HG03521 (cell line): Measurements from ENCODE around the gene OR2T27.
"Not testable (repeated sequence)": the region's sequence is repeated elsewhere in the genome, so short reads cannot be mapped to it uniquely, and the experiment has no call there.

Source experiments
- ATAC-seq: cut with Tn5 transposase; IDR thresholded peaks from one replicate; pipeline ENCODE4 v1.9.1; 2021; ENCODE audit warnings: mild to moderate bottlenecking, moderate library complexity; ENCODE audit not compliant: unreplicated experiment

Gene OR2T27

DNA sequence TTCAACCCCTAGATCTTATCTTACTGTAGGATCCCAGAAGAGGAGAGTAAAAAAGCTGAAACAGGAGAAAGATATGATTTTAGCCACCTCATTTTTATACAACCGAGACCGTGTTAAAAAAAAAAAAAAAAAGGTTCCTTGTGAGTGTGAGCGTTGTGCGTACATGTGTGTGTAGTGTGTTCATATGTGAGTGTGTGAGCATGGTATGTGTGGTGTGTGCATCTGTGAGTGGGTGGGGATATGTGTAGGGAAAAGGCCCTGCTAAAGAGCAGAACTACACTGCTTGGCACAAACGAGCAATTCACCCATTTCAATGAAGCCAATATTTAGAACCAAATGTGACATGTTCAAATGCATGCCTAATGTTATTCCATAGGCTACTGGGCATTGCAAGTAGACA lies 13.7 kb downstream of the OR2T27 start:
- not testable (repeated sequence) for ATAC-seq

DNA sequence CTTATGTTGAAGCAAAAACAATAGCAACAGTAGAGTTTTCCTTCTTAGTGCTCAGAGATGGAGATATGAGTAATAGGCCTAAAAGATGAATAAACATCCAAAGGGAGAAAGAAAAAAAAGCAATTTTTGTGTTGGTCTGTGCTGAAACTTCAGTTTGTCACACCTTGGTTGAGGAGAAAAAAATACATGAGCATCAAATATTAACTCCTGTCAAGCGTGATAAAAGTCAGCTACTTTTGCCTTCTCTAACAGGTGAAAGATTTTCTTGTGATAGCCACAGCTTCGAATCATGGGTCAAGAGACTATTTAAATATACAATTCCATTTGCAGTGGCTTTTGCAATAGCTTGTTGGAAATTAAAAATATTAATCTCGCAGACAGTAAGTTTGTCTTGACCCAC lies 14.4 kb downstream of the OR2T27 start:
- peak; percentile 38 for ATAC-seq

DNA sequence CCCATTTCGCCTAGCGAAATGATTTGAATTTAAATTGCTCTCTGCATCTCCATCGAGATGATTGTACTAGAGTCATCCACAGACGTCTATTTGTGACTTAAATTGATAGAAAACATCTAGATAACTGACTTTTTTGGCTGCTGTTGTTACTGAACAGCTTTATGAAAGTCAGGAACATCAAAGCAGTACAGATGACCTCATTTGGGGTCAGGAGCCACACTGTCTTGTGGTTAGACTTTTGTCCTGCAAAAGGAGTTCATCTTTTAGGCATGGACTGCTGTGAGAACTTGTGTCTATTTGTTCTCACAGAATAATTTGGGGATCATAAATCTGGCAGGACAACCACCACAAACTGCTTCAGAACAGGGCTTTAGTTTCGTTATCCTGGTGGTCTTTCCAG lies 15.7 kb downstream of the OR2T27 start:
- not testable (repeated sequence) for ATAC-seq

DNA sequence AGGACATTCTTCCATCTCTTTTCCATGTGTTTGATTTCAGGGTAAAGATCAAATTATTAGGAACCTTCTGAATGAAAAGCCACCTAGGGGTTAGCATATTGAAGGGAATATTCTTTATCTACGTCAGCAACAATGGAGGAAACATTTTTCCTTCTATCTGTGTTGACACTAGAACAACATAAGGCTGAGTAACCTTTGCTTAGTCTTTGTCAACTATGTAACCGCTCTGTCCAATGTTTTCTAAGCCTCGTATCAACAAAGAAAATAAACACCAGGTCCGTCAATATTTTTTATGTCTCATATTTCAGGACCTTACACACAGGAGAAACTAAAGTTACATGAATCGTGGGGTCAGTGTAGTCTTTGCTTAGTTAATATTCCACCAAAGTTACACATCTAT lies 18.7 kb downstream of the OR2T27 start:
- not testable (repeated sequence) for ATAC-seq

DNA sequence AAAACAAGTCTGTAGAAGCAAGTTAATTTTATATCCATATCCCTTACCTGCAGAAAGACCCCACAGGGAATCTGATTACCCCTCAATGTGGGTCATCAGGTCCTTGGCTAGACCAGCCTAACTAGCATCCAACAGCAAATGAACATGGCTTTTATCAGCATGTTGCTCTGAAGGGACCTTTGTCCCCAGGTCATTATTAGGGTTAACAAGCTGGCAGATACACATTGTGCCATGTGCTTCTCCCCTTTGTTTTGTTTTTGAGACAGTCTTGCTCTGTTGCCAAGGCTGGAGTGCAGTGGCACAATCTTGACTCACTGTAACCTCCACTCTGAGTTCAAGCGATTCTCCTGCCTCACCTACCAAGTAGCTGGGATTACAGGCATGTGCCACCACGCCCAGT lies 20.3 kb downstream of the OR2T27 start, which contains the start of gene OR2T11:
Gene OR2T11, minus strand, starts transcription at position 101 of the 400 bp plus-strand sequence. CDS start 7,963 bp downstream, outside the sequence.
- ATAC-seq, result not testable (repeated sequence)

DNA sequence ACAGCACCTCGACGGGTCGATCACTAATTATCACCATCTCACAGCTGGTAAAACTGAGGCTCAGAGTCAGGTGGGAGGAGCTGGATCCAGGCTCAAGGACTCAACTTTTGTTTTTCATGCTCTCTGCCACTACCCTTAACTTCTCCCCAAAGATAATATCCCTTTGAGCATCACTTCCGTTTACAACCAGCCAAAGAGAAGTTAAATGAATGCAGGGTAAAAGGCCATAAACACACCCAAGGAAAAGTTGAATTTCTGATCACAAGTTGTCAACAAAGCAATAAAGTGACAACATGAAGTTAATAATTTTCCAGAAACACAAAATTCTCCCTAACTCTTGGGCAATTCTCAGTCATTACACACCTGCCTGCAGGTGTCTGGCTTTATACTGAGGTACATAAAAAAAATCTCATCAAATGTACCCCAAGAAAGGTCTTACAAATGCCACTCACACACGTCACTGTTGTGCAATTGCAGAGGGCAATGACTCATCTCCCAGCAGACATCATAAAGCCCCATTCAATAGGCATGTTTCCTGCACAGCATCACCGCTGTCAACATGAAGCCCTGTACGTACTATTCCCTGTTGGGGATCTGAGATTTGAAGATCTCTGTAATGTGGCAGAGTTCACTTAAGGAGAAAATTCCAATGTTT lies 23.8 kb downstream of the OR2T27 start:
- ATAC-seq, result no peak

DNA sequence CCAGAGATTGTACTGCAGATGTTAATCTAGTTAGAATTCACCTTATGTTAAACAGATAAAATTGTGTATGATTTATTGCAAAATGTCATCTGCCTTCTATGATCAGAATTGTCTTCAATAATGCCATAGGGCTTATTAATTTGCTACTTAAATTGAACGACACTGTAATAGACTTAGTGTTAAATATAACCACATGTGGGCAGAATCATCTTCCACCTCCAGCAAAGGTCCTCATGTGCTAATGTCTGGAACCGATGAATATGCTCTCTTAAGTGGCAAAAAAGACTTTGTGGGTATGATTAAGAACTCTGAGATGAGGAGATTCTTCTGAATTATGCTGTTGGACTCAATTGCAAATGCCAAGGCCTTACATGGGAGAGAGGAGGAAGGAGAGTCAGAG lies 24.8 kb downstream of the OR2T27 start:
- ATAC-seq, result no peak

DNA sequence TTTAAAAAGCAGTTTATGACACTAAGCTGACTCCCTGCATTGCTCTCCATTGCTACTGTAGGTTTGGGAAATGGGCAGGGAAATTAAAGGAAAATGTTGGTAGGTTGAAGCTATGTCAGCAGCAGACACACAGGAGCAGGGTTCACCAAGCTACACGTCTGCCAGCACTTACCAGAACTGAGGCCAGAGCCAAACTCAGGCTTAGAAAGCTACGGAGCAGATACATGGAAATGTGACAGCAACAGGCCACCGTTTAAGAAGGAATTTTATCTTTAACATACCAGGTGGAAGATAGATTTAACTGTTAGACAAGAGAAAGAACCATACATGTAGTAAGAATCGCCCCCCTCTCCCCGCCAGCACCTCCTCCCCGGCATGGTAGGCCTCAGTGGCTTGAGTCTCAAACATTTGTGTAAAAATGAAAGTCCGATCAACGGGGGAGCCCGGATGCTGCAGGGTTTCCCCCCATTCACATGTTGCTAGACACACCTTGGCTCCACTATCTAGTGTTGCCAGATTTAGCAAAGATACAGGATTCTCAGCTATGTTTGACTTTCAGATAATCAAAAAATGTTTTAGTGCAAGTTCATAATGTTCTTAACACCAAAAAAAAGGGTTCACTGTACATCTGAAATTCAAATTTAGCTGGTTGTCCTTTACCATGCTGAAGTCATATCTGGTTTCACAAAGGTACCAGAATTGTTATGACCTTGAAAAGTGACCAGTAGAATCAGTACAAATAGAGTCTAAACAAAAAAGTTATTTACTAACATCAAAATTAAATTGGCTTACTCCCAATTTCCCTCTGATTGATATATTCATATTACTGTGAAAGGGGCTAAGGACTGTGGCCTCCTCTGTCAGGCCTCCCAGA lies 27.1 kb downstream of the OR2T27 start:
- ATAC-seq, result peak; percentile 80

DNA sequence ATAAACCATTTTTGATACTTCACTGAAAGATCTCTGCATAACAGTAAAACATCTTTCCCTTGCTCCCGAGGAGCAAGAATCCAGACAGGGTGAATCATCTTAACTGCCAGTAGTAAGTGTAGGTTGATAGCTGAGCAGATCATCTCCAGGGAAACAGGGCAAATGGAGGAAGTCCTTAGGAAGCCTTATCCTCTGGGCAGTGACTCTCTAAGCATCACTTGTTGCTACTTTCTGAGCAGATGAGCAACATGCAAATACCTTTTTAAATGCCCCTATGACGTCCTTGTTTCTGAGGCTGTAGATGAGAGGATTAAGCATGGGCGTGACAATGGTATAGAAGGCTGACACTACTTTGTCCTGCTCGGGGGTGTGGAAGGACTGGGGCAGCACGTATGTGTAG lies 29.4 kb downstream of the OR2T27 start:
- no peak for ATAC-seq

DNA sequence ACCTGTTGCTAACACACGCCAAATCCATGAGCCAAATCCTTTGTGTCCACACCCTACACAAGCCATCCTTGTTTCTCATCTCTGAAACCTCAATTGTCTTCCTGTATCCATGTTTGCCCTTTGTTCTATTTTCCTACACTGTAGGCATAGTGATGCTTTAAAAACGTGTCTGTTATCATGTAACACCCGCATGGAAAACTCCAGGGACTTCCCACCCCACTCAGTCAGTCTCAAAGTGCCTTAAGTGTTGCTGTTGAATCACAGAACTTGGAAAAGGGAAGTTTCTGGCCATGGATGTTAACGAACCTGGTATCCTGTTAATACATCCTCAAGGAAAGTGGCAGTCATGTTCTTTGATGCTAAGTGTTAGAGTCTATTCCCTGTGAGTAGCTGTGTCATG lies 30.2 kb downstream of the OR2T27 start:
- no peak for ATAC-seq

DNA sequence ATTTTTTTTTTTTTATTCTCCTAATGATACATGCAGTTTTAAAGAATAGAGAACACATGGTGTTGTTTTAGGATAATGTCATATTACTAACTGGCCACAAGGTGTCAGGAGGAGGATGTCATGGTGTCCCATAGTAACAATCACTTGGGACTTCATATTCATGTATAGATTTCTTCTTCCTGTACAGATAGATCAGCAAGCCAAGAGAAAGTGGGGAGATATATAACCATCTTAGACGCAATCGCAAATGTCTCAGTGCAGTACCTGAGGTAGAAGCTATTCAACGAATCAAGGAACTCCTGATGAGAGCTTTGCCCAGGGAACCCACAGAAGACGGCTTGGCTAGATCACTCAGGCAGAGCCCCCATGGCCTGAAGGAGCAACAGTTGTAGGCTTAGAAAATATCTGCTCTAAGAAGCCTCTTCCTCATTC lies 32.7 kb downstream of the OR2T27 start:
- peak; percentile 92 for ATAC-seq

DNA sequence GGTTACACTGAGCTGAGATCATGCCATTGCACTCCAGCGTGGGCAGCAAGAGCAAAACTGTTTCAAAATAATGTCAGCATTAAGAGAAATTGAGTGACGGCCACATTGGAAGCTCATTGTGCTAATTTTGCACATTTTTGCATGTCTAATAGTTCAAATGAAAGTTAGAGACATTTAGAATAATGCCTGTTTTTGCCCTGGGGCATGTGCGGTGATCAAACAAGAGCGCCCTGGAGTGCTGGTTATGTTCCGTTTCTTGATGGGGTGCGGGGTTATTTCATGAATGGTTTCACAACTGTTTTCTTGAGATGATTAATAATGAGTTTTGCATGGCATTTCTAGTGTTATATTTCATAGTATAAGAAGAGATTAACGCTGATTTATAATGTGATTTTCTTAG lies 33.6 kb downstream of the OR2T27 start:
- ATAC-seq, result no peak

DNA sequence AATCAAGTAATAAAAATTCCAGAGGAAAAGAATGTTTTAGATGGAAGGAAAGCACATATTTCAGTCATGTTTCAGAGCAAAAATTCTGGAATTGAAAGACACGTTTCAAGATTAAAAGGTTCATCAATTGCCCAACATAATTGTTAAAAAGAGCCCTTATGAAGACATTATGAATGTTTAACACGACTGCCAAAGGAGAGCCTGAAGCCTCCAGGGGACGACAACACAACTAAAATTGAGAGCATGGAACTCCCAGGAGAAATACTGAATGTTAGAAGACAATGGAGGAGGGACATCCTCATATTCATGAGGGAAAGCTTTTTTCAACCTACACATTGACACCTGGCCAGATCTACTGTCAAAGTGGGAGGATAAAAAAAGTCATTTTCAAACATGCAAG lies 36.5 kb downstream of the OR2T27 start:
- ATAC-seq, result no peak

DNA sequence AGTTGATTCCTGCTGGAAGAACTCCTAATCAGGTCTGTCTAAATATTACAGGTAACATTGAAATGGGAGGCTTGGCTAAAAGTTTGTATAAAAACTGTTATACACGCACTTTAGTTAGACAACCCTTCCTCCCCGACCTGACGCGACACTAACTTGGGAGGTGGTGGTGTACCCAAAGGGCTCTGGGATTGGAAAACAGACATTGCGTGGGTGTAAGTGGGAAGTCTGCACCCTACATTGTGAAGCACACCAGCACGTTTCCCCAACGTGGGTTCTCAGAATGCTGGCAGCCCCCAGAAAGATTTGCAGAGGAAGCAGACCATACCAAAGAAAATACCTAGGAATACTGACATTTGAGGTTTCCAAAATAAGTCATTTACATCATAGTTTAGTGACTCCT lies 37.2 kb downstream of the OR2T27 start:
- no peak for ATAC-seq

DNA sequence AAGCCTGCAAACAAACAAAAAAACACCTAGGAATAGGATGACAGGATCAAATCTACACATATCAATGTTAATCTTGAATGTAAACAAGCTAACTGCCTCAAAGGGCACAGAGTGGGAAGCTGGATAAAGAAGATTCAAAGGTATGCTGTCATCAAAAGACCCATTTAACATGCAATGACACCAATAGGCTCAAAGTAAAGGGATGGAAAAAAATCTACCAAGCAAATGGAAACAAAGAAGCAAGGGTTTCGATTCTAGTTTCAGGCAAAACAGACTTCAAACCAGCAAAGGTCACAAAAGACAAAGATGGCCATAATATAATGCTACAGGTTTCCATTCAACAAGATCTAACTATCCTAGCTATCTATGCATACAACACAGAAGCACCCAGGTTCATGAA lies 41.6 kb downstream of the OR2T27 start:
- ATAC-seq, result no peak

DNA sequence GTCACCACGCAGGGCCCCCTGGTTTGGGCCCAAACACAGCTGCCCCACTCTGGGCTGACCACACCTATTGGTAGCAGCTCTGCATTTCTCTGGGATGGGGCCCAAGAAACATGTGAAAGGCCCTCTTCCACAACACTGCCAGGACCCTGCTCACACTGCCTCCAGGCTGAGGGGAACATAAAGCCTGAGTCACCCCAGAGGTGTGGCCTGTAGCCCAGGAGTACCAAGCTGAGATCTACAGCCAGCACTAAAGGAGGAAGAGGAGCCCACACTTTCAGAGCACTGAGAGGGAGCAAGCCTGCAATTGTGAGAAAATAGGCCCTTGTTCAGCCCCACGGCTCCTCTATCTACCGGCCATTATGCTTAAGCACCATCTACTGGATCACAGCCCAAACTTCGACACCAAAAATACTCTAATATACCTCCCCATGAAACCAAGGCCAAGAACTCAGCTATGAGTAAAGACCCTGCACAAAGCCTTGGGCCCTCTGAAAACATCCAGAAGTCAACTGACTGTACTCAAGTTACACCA lies 43.4 kb downstream of the OR2T27 start:
- no peak for ATAC-seq

DNA sequence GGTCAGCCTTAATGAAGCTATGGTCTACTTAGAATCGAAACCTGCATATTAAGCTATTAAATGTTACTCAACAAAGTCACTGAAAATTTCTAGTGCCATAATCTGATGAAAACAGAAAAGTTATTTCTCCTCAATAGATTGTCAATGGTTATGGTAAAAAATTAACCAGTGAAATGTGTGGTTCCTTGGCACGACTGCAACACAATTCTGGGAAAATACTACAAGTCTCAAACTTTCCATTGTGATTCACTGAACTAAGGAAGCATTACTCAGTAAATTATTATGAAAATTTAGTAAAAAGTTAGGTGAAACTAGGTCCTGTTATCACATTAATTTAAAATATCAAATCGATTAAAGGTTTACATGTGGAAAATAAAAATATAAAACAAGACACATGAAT lies 45.0 kb downstream of the OR2T27 start:
- no peak for ATAC-seq
